Measurements from ENCODE around the gene KCNG2.

Gene KCNG2

DNA sequence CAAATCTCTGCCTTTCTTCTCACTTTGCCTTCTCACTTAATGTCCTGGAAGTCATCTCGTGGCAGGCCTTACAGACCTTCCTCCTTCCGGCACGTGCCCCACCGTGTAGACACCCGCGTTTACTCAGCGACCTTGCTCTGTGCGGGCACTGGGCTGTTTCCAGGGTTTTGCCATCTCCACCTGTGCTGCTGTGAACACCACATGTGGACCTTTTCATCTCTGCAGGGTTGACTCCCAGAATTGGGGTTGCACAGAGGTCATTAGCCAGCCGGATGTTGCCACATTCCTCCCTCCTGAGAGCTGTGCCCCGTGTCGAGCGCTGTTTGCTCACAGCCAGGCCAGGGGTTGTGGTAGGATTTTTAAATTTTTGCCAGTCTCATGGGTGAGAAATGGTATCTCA, 25.4 kb downstream of the KCNG2 start:
- no peak for DNase-seq

DNA sequence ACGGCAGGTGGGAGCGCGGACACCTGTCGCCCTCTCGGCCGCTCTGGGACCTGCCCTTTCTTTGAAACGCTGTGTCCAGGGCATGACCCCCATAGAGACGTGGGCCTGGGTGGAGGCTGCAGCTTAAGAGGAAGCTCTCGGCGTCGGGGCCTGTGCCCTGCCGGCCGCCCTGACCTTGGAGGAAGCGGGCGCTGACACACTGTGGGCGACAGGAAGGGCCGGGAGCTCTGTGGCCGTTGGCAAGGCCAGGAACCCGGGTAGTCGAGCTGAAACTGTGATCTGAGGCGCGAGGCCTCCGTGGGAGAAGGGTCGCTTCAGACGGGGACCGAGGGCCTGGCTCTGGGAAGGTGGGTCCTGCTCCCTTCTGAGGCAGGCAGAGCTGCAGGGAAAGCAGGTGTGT, 28.2 kb downstream of the KCNG2 start:
- no peak for DNase-seq

DNA sequence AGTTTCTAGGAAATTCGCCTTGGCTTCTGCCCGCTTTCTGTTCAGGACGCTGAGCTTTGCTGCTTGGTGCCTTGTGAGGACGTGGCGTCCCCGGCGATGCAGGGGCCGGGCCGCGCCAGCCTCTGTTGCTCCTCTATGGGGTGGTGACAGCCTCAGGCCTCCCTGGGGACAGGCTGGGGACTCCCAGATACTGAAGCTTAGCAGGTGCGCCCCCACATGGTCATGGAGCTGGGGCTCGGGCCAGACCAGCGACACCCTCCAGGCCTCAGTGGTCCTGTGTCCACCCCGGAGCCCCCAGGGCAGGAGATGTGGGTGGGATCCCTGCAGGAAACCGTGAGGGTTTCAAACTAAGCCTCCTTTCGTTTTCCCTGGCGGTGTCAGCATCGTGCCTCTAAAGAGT, 29.2 kb downstream of the KCNG2 start:
- no peak for DNase-seq

GRCh38 chr18:79828258-79828657, 30.5 kb downstream of the KCNG2 start:
- DNase-seq = no peak

DNA sequence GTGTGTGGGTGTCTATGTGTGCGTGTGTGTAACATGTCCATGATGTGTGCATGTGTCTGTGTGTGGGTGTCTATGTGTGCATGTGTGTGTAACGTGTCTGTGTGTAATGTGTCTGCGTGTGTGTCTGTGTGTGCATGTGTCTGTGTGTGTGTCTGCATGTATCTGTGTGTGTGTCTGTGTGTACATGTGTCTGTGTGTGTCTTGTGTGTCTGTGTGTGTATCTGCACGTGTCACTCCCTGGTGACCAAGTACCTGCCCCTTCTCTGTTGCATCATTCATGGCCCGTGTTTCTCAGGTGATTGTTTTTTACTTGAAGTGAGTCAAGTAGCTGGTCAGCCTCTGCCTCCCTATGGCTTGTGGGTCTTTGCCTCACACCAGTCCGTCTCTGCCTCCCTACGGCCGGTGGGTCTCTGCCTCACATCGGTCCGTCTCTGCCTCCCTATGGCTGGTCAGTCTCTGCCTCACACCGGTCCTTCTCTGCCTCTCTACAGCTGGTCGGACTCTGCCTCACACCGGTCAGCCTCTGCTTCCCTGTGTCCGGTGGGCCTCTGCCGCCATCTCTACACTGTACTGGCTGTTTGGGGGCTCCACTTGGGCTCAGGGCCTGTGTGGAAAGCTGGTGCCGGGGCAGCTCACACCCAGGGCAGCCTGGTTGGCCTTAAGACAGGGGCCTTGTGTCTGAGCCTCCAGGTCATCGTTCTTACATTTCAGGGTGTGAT, 31.6 kb downstream of the KCNG2 start:
- no peak for DNase-seq

DNA sequence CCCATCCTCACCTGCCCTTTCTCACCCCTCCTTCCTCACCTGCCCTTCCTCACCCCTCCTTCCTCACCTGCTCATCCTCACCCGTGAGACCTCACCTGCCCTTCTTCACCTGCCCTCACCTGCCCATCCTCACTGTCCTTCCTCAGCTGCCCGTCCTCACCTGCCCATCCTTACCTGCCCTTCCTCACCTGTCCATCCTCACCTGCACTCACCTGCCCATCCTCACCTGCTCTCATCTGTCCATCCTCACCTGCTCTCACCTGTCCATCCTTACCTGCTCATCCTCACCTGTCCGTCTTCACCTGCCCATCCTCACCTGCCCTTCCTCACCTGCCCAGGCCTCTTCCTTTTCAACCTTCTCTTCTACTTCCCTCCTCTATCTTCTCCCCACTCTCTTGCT, 34.4 kb downstream of the KCNG2 start:
- no peak for DNase-seq

GRCh38 chr18:79834834-79835233, 37.1 kb downstream of the KCNG2 start:
- no peak for DNase-seq

DNA sequence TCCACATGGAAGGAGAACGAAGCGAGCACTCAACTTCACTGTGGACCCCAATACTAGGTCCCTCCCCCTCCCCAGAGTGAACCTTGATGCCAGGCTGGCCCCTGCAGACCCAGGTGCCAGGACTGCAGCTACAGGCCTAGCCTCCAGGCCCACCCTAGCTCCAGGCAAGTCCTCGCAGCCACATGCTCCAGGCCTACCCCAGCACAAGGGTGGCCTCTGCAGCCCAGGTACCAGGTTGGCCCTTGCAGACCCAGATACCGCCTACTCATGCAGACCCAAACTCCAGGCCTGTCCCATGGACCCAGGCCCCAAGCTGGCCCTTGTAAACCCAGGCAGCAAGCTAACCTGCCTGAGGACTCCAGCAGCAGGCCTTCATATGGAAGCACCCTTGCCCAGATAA, 44.2 kb downstream of the KCNG2 start:
- DNase-seq = no peak

GRCh38 chr18:79844999-79845563, 47.3 kb downstream of the KCNG2 start:
- no peak for DNase-seq

GRCh38 chr18:79846936-79847557, 49.3 kb downstream of the KCNG2 start:
- DNase-seq = no peak

- no peak for DNase-seq
These were observed 50.0 kb downstream of the KCNG2 start for GRCh38 chr18:79847606-79848293.

DNA sequence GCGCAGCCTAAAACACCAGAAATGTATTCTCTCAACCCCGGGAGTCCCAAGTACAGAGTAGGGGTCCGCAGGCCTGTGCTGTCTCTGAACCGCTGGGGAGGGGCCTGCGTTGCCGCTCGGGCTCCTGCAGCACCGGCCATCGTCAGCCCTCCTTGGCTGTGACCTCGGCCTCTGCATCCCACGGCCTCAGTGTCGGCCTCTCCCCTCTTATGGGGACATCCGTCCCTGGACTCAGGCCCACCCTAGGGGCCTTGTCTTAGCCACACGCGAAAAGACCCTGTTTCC, 50.5 kb downstream of the KCNG2 start:
- DNase-seq = no peak

GRCh38 chr18:79848579-79849327, 51.0 kb downstream of the KCNG2 start:
- no peak for DNase-seq

DNA sequence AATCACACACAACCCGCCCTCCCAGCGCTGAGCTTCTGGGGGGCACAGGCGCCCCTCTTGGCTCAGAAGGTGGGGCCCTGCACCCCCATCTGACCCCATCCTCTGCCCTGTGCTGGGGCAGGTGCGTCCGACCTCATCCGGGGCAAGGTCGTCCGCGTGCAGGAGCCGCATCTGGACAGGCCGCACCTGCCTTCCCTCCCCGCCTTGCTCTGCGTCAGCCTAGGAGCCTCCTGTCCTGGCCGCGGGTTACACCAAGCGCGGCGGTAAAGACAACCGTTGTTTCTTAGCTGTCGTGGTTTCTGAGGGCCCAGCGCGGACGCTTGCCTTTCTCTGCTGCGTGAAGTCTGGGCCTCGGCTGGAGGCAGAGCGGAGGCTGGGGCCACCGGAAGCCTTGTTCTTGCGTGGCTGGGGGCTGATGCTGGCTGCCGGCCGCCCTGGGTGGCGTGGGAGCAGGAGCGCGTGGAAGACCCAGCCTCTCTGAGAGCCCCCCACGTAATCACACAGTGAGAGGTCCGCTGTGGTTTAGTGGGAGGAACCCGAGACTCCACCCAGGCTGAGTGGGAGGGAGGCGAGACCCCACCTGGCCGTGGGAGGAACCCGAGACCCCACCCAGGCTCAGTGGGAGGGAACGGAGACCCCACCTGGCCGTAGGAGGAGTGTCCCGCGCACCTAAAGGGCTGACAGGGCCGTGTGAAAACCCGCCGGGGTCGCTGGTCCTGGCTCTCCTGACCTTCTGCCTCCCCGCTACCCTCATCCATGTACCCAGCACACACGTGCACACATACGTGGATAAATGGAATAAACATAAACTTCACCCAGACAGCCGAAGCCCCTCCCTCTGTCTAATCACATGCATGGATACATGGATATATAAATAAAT, 51.8 kb downstream of the KCNG2 start:
- DNase-seq = no peak

GRCh38 chr18:79850731-79851130, 53.0 kb downstream of the KCNG2 start:
- DNase-seq = no peak

- no peak for DNase-seq
These were observed 53.8 kb downstream of the KCNG2 start for GRCh38 chr18:79851489-79851888.

- DNase-seq = no peak
These were observed 54.2 kb downstream of the KCNG2 start for GRCh38 chr18:79851950-79852349.

- no peak for DNase-seq
These were observed 55.0 kb downstream of the KCNG2 start for GRCh38 chr18:79852561-79853302.

GRCh38 chr18:79853303-79853992, 55.7 kb downstream of the KCNG2 start:
- no peak for DNase-seq

GRCh38 chr18:79853993-79854364, 56.2 kb downstream of the KCNG2 start:
- DNase-seq = no peak
